Endothelial cell of umbilical vein (primary cell): ENCODE results near the gene NGF.

Experiments
- CTCF ChIP-seq, 2 donors: IDR thresholded peaks; 1 replicate in 1 of 2; 2 replicates in 1 of 2; pipeline ENCODE4 v1.5.1; 2011; ENCODE audit warnings: low read length in 2 of 2, mild to moderate bottlenecking in 2 of 2, moderate library complexity in 2 of 2, control low read depth in 1 of 2, inconsistent platforms in 1 of 2, low read depth in 1 of 2; ENCODE audit not compliant: insufficient read depth in 1 of 2; ENCODE audit errors: extremely low read depth in 1 of 2
- EZH2 ChIP-seq: IDR thresholded peaks from 2 replicates; pipeline ENCODE4 v1.6.1; 2012; ENCODE audit warnings: borderline replicate concordance, low read depth, mild to moderate bottlenecking, moderate library complexity, low read length, inconsistent platforms; ENCODE audit not compliant: severe bottlenecking
- FOS ChIP-seq: IDR thresholded peaks from 2 replicates; pipeline ENCODE4 v1.6.1; 2011; ENCODE audit warnings: mild to moderate bottlenecking, low read length, moderate library complexity, borderline replicate concordance; ENCODE audit not compliant: insufficient read depth
- GATA2 ChIP-seq: IDR thresholded peaks from 2 replicates; pipeline ENCODE4 v1.7.0; 2011; ENCODE audit warnings: low read depth, mild to moderate bottlenecking, moderate library complexity, mixed read lengths, low read length; ENCODE audit not compliant: insufficient read length, insufficient read depth
- JUN ChIP-seq: IDR thresholded peaks from 2 replicates; pipeline ENCODE4 v1.6.1; 2011; ENCODE audit warnings: borderline replicate concordance, low read depth; ENCODE audit not compliant: insufficient read length, insufficient read depth
- MAX ChIP-seq: IDR thresholded peaks from 2 replicates; pipeline ENCODE4 v1.6.1; 2011; ENCODE audit not compliant: insufficient read depth, insufficient read length
- MYC ChIP-seq: IDR thresholded peaks from one replicate; pipeline ENCODE4 v1.6.1; 2011; ENCODE audit warnings: mild to moderate bottlenecking, low read depth, low read length
- POLR2A ChIP-seq: IDR thresholded peaks from 2 replicates; pipeline ENCODE4 v1.6.1; 2012; ENCODE audit warnings: low read depth, mild to moderate bottlenecking, control low read depth, low read length
- POLR2AphosphoS5 ChIP-seq: IDR thresholded peaks from 2 replicates; pipeline ENCODE4 v1.6.1; 2012; ENCODE audit warnings: low read depth, mild to moderate bottlenecking, control low read depth, low read length, moderate library complexity; ENCODE audit not compliant: insufficient read depth

GRCh38 chr1:115242543-115242942 lies 95.5 kb downstream of the NGF start:
- TF ChIP-seq CTCF (IDR thresholded peaks at IDR 0.05; ENCODE audit: extremely low read depth in 1 of 2, insufficient read depth in 1 of 2, low read depth in 1 of 2, low read length in 2 of 2): no peak
- TF ChIP-seq POLR2AphosphoS5: no peak
- TF ChIP-seq POLR2A: no peak
- TF ChIP-seq EZH2: no peak
- TF ChIP-seq MAX: no peak
- no peak for TF ChIP-seq MYC
- no peak for TF ChIP-seq GATA2
- no peak for TF ChIP-seq FOS
- TF ChIP-seq JUN: no peak
